Mesenchymal stem cell (in vitro differentiated cells and primary cell): ENCODE data around the gene DNAJB2.

Experiments used
- DNase-seq: peaks from one replicate; pipeline ENCODE4 v3.0.0-alpha.2; 2013
- H2AFZ ChIP-seq: one replicate; pipeline ENCODE4 v1.6.1; 2013; ENCODE audit warnings: low read depth, mild to moderate bottlenecking, control low read depth, inconsistent platforms, low read length, moderate library complexity
- H2AK5ac ChIP-seq: 2 replicates; pipeline ENCODE4 v1.6.1; 2013; ENCODE audit warnings: low read length, moderate library complexity, mild to moderate bottlenecking, inconsistent platforms; ENCODE audit not compliant: severe bottlenecking
- H2BK120ac ChIP-seq: one replicate; pipeline ENCODE4 v1.6.1; 2013; ENCODE audit warnings: low read depth, mild to moderate bottlenecking, inconsistent platforms, low read length, moderate library complexity
- H2BK12ac ChIP-seq, 2 experiments: one replicate each; pipeline ENCODE4 v1.6.1; 2013; ENCODE audit warnings: inconsistent platforms in 2 of 2, low read length in 2 of 2, mild to moderate bottlenecking in 2 of 2, moderate library complexity in 2 of 2, control low read depth in 1 of 2
- H2BK15ac ChIP-seq: one replicate; pipeline ENCODE4 v1.6.1; 2013; ENCODE audit warnings: mild to moderate bottlenecking, low read depth, inconsistent platforms; ENCODE audit not compliant: poor library complexity, severe bottlenecking
- H2BK5ac ChIP-seq: 2 replicates; pipeline ENCODE4 v1.6.1; 2013; ENCODE audit warnings: low read depth, mild to moderate bottlenecking, low read length, control low read depth, inconsistent platforms; ENCODE audit not compliant: poor library complexity, severe bottlenecking
- H3K14ac ChIP-seq, 2 experiments: one replicate each; pipeline ENCODE4 v1.6.1; 2013; ENCODE audit warnings: inconsistent platforms in 2 of 2, low read length in 2 of 2, control low read depth in 1 of 2, mild to moderate bottlenecking in 1 of 2, moderate library complexity in 1 of 2
- H3K18ac ChIP-seq, 2 experiments: one replicate each; pipeline ENCODE4 v1.6.1; 2013; ENCODE audit warnings: inconsistent platforms in 2 of 2, low read length in 2 of 2, control low read depth in 1 of 2, low read depth in 1 of 2, mild to moderate bottlenecking in 1 of 2
- H3K23ac ChIP-seq, 2 experiments: one replicate each; pipeline ENCODE4 v1.6.1; 2013; ENCODE audit warnings: inconsistent platforms in 2 of 2, low read length in 2 of 2, mild to moderate bottlenecking in 2 of 2, moderate library complexity in 2 of 2, control low read depth in 1 of 2
- H3K27ac ChIP-seq: 2 replicates; pipeline ENCODE4 v1.5.1; 2013; ENCODE audit warnings: mild to moderate bottlenecking, moderate library complexity, low read length, control low read depth, inconsistent platforms; ENCODE audit not compliant: poor library complexity, severe bottlenecking
- H3K27me3 ChIP-seq, 2 experiments: 2 replicates each; pipeline versions ENCODE4 v1.6.1 to v1.7.0; 2013; ENCODE audit warnings: low read length in 2 of 2, mild to moderate bottlenecking in 2 of 2, moderate library complexity in 2 of 2, control low read depth in 1 of 2, inconsistent platforms in 1 of 2; ENCODE audit not compliant: control insufficient read depth in 1 of 2, insufficient read depth in 1 of 2
- H3K36me3 ChIP-seq, 2 experiments: 2 replicates each; pipeline versions ENCODE4 v1.6.1 to v1.7.0; 2013; ENCODE audit warnings: low read length in 2 of 2, control low read depth in 1 of 2, inconsistent platforms in 1 of 2, low read depth in 1 of 2, mild to moderate bottlenecking in 1 of 2; ENCODE audit not compliant: insufficient read depth in 2 of 2, control insufficient read depth in 1 of 2
- H3K4ac ChIP-seq, 2 experiments: one replicate each; pipeline ENCODE4 v1.6.1; 2013; ENCODE audit warnings: inconsistent platforms in 2 of 2, low read length in 2 of 2, mild to moderate bottlenecking in 2 of 2, moderate library complexity in 2 of 2, control low read depth in 1 of 2, low read depth in 1 of 2
- H3K4me1 ChIP-seq: 2 replicates; pipeline ENCODE4 v1.6.1; 2013; ENCODE audit warnings: low read depth, low read length, control low read depth; ENCODE audit not compliant: control insufficient read depth, insufficient read depth
- H3K4me2 ChIP-seq: 2 replicates; pipeline ENCODE4 v1.6.1; 2013; ENCODE audit warnings: low read length, mild to moderate bottlenecking, inconsistent platforms; ENCODE audit not compliant: poor library complexity, severe bottlenecking
- H3K4me3 ChIP-seq, 2 experiments: 2 replicates each; pipeline versions ENCODE4 v1.5.1 to v1.7.0; 2013; ENCODE audit warnings: low read length in 2 of 2, mild to moderate bottlenecking in 2 of 2, control low read depth in 1 of 2, low read depth in 1 of 2; ENCODE audit not compliant: insufficient read depth in 1 of 2
- H3K79me1 ChIP-seq: replicated peaks from 2 replicates; pipeline ENCODE4 v1.6.1; 2013; ENCODE audit warnings: mild to moderate bottlenecking, control low read depth, low read length, inconsistent platforms; ENCODE audit not compliant: poor library complexity, severe bottlenecking
- H3K9ac ChIP-seq: 2 replicates; pipeline ENCODE4 v1.7.0; 2013; ENCODE audit warnings: mild to moderate bottlenecking, low read length, moderate library complexity
- H3K9me3 ChIP-seq: 2 replicates; pipeline ENCODE4 v1.7.0; 2013; ENCODE audit warnings: mild to moderate bottlenecking, low read length; ENCODE audit not compliant: control insufficient read depth
- H4K8ac ChIP-seq: one replicate; pipeline ENCODE4 v1.6.1; 2013; ENCODE audit warnings: inconsistent platforms, mild to moderate bottlenecking, low read length, moderate library complexity
- H4K91ac ChIP-seq: one replicate; pipeline ENCODE4 v1.6.1; 2013; ENCODE audit warnings: mild to moderate bottlenecking, low read length, inconsistent platforms
- WGBS: methylation state at CpG from one replicate; pipeline ENCODE4 v1.1.7; 2013; ENCODE audit warnings: mixed read lengths; 5-methylcytosine and 5-hydroxymethylcytosine counted together

DNAJB2 gene

DNA sequence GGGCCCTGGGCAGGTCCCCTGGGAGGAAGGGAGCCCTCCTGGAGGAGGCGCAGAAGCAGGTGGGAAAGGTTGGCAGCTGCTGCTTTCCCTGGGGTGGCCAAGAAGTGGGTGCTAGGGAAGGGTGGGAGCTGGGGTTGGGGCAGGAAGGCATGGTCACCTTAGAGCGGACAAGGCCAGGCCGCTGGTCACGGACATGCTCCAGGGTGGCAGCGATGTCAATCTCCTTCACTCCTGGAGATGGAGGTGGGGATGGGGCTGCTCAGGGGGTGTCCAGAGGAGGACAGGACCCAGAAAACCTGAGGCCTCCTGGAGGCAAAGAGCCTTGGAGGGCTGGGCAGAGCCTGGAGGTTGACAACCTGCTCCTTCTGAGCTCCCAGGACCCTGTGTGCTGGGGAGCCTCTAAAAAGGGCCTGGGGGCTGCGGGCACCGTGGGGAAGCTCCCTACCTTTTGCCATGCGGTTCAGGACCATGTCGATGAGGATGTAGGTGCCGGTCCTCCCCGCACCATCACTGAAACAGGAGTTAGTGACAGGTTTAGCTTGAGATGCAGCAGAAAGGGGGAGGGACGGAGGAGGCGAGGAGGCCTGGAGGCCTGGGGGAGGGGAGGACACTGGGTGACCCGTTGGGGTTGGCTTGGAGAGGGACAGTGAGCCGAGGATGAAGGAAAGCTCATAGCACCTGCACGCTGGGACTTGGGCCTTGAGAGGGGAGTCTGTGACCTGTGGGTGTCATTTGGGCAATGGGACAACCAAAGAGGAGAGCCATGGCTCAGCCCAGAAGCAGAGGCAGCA lies 11.4 kb downstream of the DNAJB2 start:
- H2AFZ ChIP-seq: no peak overlapping the region
- H3K4me1 ChIP-seq: peaks cover 20% of the 10 kb centered on the region
- no peak overlapping the region for H2BK15ac ChIP-seq
- no peak overlapping the region for H4K91ac ChIP-seq
- H3K23ac ChIP-seq: no peak overlapping the region
- peaks cover 4 to 13% of the 10 kb centered on the region in 2 experiments for H3K36me3 ChIP-seq
- H2BK5ac ChIP-seq: no peak overlapping the region
- 89% methylated on average over 16 of the region's 16 CpGs for WGBS
- H2BK120ac ChIP-seq: no peak overlapping the region
- H3K18ac ChIP-seq: peak overlapping the region in 1 of 2 experiments; percentile 11
- H3K79me1 ChIP-seq: no peaks in the 10 kb centered on the region
- H4K8ac ChIP-seq: no peak overlapping the region
- H3K4ac ChIP-seq: no peak overlapping the region
- H3K9me3 ChIP-seq: no peaks in the 10 kb centered on the region
- no peak for DNase-seq
- peak overlapping the region; percentile 75 for H3K9ac ChIP-seq
- no peak overlapping the region for H3K14ac ChIP-seq
- H3K27ac ChIP-seq: no peak overlapping the region
- H3K4me2 ChIP-seq: no peak overlapping the region
- H3K4me3 ChIP-seq: no peak overlapping the region
- H2BK12ac ChIP-seq: no peak overlapping the region
- H3K27me3 ChIP-seq: no peaks in the 10 kb centered on the region
- no peak overlapping the region for H2AK5ac ChIP-seq

DNA sequence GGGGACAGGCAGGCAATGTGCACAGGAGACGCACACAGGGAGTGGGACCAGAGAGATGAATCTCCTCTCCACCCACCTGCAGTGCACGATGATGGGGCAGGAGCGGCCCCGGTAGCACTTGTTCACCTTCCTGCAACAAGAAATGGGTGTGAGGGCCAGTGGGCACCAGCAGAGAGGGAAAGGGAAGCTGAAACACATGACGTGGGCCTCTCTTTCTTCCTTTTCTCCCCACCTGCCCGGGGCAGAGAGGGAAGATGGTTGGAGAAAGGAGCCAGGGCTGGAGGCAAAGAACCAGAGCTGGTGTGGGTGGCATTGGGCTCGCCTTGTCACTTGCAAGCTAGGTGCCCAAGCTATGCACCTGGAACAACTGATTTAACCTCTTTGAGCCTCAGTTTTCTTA lies 12.2 kb downstream of the DNAJB2 start:
- Histone ChIP-seq H3K9ac (no peak overlapping the region), H2BK5ac (no peak overlapping the region), H3K4ac (no peak overlapping the region), H2BK12ac (no peak overlapping the region), H3K14ac (no peak overlapping the region), H3K4me2 (no peak overlapping the region), H3K4me1 (peaks cover 16% of the 10 kb centered on the region), H3K36me3 (peaks cover 4% of the 10 kb centered on the region in 2 experiments), H4K8ac (no peak overlapping the region), H3K27ac (no peak overlapping the region), H3K18ac (no peak overlapping the region), H3K23ac (no peak overlapping the region), H3K79me1 (no peaks in the 10 kb centered on the region), H2BK15ac (no peak overlapping the region), H2AK5ac (no peak overlapping the region), H3K27me3 (no peaks in the 10 kb centered on the region), H2BK120ac (no peak overlapping the region), H3K4me3 (no peak overlapping the region), H3K9me3 (no peaks in the 10 kb centered on the region), H4K91ac (no peak overlapping the region), H2AFZ (no peak overlapping the region)
- WGBS: 79% methylated on average over 5 of the region's 7 CpGs
- DNase-seq: no peak

DNA sequence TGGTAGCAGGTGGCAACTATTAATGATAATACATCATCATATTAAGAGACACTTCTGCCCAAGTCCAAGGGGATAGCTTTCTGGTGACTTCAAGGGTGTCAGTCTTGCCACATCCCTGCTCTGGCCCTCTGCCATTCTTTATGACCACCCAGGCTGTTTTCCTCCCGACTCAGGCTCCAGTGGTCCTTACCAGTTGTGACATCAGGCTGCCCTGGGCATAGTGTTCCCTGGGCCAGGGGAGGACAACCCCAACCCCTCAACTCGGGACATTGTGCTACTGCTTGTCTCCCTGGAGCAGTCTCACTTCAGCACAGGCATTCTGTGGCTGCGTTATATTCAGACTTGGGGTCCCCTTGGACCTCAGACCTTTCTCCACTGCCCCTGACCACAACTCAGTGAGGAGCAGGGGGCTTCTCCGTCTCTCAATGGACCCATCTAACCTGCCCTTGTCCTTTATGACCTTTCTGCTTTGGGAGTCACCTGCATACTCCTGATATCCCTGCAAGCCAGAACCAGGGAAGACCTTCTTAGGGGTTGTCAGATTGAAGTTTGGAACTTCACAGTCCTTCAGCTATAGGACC lies 12.8 kb downstream of the DNAJB2 start:
- no peak overlapping the region for H3K4me2 ChIP-seq
- H3K36me3 ChIP-seq: peaks cover 0 to under 1% of the 10 kb centered on the region in 2 experiments
- no peak overlapping the region for H3K23ac ChIP-seq
- no peak overlapping the region for H3K18ac ChIP-seq
- H3K4me3 ChIP-seq: no peak overlapping the region
- peaks cover 14% of the 10 kb centered on the region for H3K4me1 ChIP-seq
- no peak for DNase-seq
- no peak overlapping the region for H3K14ac ChIP-seq
- H2BK5ac ChIP-seq: no peak overlapping the region
- no peak overlapping the region for H3K27ac ChIP-seq
- no peaks in the 10 kb centered on the region for H3K79me1 ChIP-seq
- H4K91ac ChIP-seq: no peak overlapping the region
- H3K4ac ChIP-seq: no peak overlapping the region
- 85% methylated on average over 4 of the region's 4 CpGs for WGBS
- no peak overlapping the region for H2AFZ ChIP-seq
- H2AK5ac ChIP-seq: no peak overlapping the region
- no peaks in the 10 kb centered on the region for H3K27me3 ChIP-seq
- no peaks in the 10 kb centered on the region for H3K9me3 ChIP-seq
- H3K9ac ChIP-seq: no peak overlapping the region
- no peak overlapping the region for H2BK120ac ChIP-seq
- no peak overlapping the region for H4K8ac ChIP-seq
- no peak overlapping the region for H2BK12ac ChIP-seq
- H2BK15ac ChIP-seq: no peak overlapping the region

DNA sequence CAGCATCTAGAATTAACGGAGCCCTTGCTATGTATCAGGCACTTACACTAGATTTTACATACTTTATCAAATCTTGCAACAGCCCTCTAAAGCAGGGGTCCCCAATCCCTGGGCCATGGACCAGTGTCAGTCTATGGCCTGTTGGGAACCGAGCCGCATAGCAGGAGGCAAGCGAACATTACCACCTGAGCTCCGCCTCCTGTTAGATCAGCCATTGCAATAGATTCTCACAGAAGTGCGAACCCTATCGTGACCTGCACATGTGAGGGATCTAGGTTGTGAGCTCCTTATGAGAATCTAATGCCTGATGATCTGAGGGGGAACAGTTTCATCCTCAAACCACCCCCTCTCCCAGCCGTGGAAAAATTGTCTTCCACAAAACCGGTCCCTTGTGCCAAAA lies 13.4 kb downstream of the DNAJB2 start:
- Histone ChIP-seq H2BK5ac (no peak overlapping the region), H3K27ac (no peak overlapping the region), H4K8ac (no peak overlapping the region), H3K4ac (no peak overlapping the region), H2BK12ac (no peak overlapping the region), H3K4me1 (peaks cover 14% of the 10 kb centered on the region), H2BK120ac (no peak overlapping the region), H2BK15ac (no peak overlapping the region), H3K18ac (no peak overlapping the region), H3K4me2 (no peak overlapping the region), H3K14ac (no peak overlapping the region), H3K27me3 (no peaks in the 10 kb centered on the region), H2AK5ac (no peak overlapping the region), H4K91ac (no peak overlapping the region), H2AFZ (no peak overlapping the region), H3K79me1 (no peaks in the 10 kb centered on the region), H3K4me3 (no peak overlapping the region), H3K23ac (no peak overlapping the region), H3K9me3 (no peaks in the 10 kb centered on the region), H3K9ac (no peak overlapping the region), H3K36me3 (no peaks in the 10 kb centered on the region)
- 99% methylated on average over 9 of the region's 9 CpGs for WGBS
- DNase-seq: no peak
